Measurements from ENCODE around the gene F2R.
"Not testable (repeated sequence)": the region's sequence is repeated elsewhere in the genome, so short reads cannot be mapped to it uniquely, and the experiment has no call there.

Gene F2R

GRCh38 chr5:76771705-76772405 lies 55.9 kb downstream of the F2R start:
- no peak for DNase-seq

GRCh38 chr5:76775921-76776320 lies 60.0 kb downstream of the F2R start:
- TF ChIP-seq POLR2A (IDR thresholded peaks at IDR 0.05; ENCODE audit: low read length) (no peak), GATA1 (IDR thresholded peaks at IDR 0.05; ENCODE audit: low read depth, low read length) (no peak)

More at GRCh38 chr5:76771705-76772405, 55.9 kb downstream of the F2R start:
- TF ChIP-seq POLR2A (IDR thresholded peaks at IDR 0.05; ENCODE audit: low read length), result no peak
- TF ChIP-seq GATA1 (IDR thresholded peaks at IDR 0.05; ENCODE audit: low read depth, low read length), result no peak

GRCh38 chr5:76776391-76776790 lies 60.5 kb downstream of the F2R start:
- TF ChIP-seq GATA1 (IDR thresholded peaks at IDR 0.05; ENCODE audit: low read depth, low read length) (no peak), POLR2A (IDR thresholded peaks at IDR 0.05; ENCODE audit: low read length) (no peak)
- DNase-seq, result no peak

More at GRCh38 chr5:76775921-76776320, 60.0 kb downstream of the F2R start:
- no peak for DNase-seq

- DNase-seq, result not testable (repeated sequence)
Measured at GRCh38 chr5:76780616-76781015, 64.7 kb downstream of the F2R start.

- DNase-seq, result no peak
- no peak for TF ChIP-seq GATA1 (IDR thresholded peaks at IDR 0.05; ENCODE audit: low read depth, low read length)
- no peak for TF ChIP-seq POLR2A (IDR thresholded peaks at IDR 0.05; ENCODE audit: low read length)
Measured at GRCh38 chr5:76781775-76782174, 65.8 kb downstream of the F2R start.

GRCh38 chr5:76782444-76782843 lies 66.5 kb downstream of the F2R start:
- no peak for DNase-seq
- no peak for TF ChIP-seq GATA1 (IDR thresholded peaks at IDR 0.05; ENCODE audit: low read depth, low read length)
- no peak for TF ChIP-seq POLR2A (IDR thresholded peaks at IDR 0.05; ENCODE audit: low read length)

Data from erythroblast (primary cell).